WTC11 (cell line): Measurements from ENCODE around the gene TMEM59L.

Source experiments
- CREB1 ChIP-seq: sonication (generic); formaldehyde crosslinking; IDR thresholded peaks from 2 replicates; pipeline ENCODE4 v1.8.0; 2023; ENCODE audit warnings: mild to moderate bottlenecking, missing genetic modification reagents
- FOXJ3 ChIP-seq: sonication (generic); formaldehyde crosslinking; IDR thresholded peaks from 2 replicates; pipeline ENCODE4 v1.9.0; 2021; ENCODE audit warnings: missing genetic modification reagents, mild to moderate bottlenecking, borderline replicate concordance
- GTF2I ChIP-seq: fragments of 250-450 bp; sonication (Bioruptor Pico); conservative IDR thresholded peaks from 2 replicates; pipeline ENCODE4 v1.4.0; 2021; ENCODE audit warnings: mild to moderate bottlenecking
- NFYB ChIP-seq: sonication (generic); formaldehyde crosslinking; conservative IDR thresholded peaks from 2 replicates; pipeline ENCODE4 v1.8.0; 2022; ENCODE audit warnings: low read depth, missing genetic modification reagents
- TCF7 ChIP-seq: sonication (generic); formaldehyde crosslinking; IDR thresholded peaks from 2 replicates; pipeline ENCODE4 v1.8.0; 2022; ENCODE audit warnings: mild to moderate bottlenecking, low read depth, missing genetic modification reagents, moderate library complexity
- TEAD4 ChIP-seq: sonication (generic); formaldehyde crosslinking; IDR thresholded peaks from 2 replicates; pipeline ENCODE4 v1.8.0; 2022; ENCODE audit warnings: mild to moderate bottlenecking, missing genetic modification reagents
- TP53 ChIP-seq: sonication (generic); formaldehyde crosslinking; IDR thresholded peaks from 2 replicates; pipeline ENCODE4 v1.8.1; 2023; ENCODE audit warnings: mild to moderate bottlenecking, missing genetic modification reagents
- ZNF121 ChIP-seq: sonication (generic); formaldehyde crosslinking; IDR thresholded peaks from 2 replicates; pipeline ENCODE4 v1.8.0; 2023; ENCODE audit warnings: missing genetic modification reagents
- ZNF416 ChIP-seq: fragments of 250-450 bp; sonication (Bioruptor Pico); IDR thresholded peaks from 2 replicates; pipeline ENCODE4 v1.9.0; 2021; ENCODE audit warnings: mild to moderate bottlenecking, inconsistent platforms
- TF ChIP-seq, protein P1 (sequence below): fragments of 200-600 bp; IDR thresholded peaks from 2 replicates; pipeline ENCODE4 v1.8.0; 2022; ENCODE audit warnings: antibody characterized with exemption
- TF ChIP-seq, protein P2 (sequence below): sonication (generic); formaldehyde crosslinking; conservative IDR thresholded peaks from 2 replicates; pipeline ENCODE4 v1.8.1; 2023; ENCODE audit warnings: mild to moderate bottlenecking, low read depth, missing genetic modification reagents, moderate library complexity
- TF ChIP-seq, protein P3 (sequence below): sonication (generic); formaldehyde crosslinking; IDR thresholded peaks from 2 replicates; pipeline ENCODE4 v1.8.1; 2022; ENCODE audit warnings: mild to moderate bottlenecking, missing genetic modification reagents, moderate library complexity, borderline replicate concordance
- TF ChIP-seq, protein P4 (sequence below): sonication (generic); formaldehyde crosslinking; IDR thresholded peaks from 2 replicates; pipeline ENCODE4 v1.8.1; 2023; ENCODE audit warnings: mild to moderate bottlenecking, missing genetic modification reagents, borderline replicate concordance
- TF ChIP-seq, protein P5 (sequence below): sonication (generic); formaldehyde crosslinking; IDR thresholded peaks from 2 replicates; pipeline ENCODE4 v1.8.0; 2022; ENCODE audit warnings: mild to moderate bottlenecking, missing genetic modification reagents

DNA sequence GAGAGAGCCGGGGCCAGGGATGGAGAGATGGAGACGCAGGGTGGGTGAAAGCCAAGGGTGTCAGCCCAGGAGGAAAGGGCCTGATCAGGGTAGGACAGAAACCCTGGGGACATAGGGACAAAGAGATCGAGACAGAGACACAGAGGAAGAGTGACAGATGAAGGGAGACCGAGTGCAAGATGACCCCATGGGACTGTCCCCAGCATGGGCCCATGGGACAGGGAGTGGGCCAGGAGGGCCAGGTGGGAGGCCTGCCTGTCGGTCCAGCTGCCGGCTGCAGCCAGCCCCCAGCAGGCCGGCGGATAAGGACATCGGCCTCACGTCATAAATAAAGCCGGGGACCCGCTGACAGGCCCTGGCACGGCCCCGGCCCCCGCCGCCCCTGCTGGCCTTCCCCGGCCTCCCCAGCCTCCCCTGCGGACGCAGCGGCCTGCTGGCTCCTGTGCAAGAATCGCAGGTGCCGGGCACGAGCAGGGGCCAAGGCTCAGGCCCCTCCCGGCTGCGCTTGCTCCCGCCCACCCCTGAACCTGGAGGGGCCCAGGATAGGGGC lies 17.8 kb upstream of the TMEM59L start:
- no peak for TF ChIP-seq TEAD4 (CRISPR knock-in tag)
- TF ChIP-seq GTF2I (CRISPR knock-in tag) = no peak
- TF ChIP-seq, protein P1, sequence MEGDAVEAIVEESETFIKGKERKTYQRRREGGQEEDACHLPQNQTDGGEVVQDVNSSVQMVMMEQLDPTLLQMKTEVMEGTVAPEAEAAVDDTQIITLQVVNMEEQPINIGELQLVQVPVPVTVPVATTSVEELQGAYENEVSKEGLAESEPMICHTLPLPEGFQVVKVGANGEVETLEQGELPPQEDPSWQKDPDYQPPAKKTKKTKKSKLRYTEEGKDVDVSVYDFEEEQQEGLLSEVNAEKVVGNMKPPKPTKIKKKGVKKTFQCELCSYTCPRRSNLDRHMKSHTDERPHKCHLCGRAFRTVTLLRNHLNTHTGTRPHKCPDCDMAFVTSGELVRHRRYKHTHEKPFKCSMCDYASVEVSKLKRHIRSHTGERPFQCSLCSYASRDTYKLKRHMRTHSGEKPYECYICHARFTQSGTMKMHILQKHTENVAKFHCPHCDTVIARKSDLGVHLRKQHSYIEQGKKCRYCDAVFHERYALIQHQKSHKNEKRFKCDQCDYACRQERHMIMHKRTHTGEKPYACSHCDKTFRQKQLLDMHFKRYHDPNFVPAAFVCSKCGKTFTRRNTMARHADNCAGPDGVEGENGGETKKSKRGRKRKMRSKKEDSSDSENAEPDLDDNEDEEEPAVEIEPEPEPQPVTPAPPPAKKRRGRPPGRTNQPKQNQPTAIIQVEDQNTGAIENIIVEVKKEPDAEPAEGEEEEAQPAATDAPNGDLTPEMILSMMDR = no peak
- no peak for TF ChIP-seq TP53 (CRISPR knock-in tag)
- TF ChIP-seq ZNF121 (CRISPR knock-in tag) = no peak
- TF ChIP-seq ZNF416 = no peak
- no peak for TF ChIP-seq CREB1 (CRISPR knock-in tag)
- TF ChIP-seq FOXJ3 (CRISPR knock-in tag) = no peak
- TF ChIP-seq, protein P2, sequence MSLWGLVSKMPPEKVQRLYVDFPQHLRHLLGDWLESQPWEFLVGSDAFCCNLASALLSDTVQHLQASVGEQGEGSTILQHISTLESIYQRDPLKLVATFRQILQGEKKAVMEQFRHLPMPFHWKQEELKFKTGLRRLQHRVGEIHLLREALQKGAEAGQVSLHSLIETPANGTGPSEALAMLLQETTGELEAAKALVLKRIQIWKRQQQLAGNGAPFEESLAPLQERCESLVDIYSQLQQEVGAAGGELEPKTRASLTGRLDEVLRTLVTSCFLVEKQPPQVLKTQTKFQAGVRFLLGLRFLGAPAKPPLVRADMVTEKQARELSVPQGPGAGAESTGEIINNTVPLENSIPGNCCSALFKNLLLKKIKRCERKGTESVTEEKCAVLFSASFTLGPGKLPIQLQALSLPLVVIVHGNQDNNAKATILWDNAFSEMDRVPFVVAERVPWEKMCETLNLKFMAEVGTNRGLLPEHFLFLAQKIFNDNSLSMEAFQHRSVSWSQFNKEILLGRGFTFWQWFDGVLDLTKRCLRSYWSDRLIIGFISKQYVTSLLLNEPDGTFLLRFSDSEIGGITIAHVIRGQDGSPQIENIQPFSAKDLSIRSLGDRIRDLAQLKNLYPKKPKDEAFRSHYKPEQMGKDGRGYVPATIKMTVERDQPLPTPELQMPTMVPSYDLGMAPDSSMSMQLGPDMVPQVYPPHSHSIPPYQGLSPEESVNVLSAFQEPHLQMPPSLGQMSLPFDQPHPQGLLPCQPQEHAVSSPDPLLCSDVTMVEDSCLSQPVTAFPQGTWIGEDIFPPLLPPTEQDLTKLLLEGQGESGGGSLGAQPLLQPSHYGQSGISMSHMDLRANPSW (CRISPR knock-in tag) = no peak
- no peak for TF ChIP-seq TCF7
- TF ChIP-seq, protein P3, sequence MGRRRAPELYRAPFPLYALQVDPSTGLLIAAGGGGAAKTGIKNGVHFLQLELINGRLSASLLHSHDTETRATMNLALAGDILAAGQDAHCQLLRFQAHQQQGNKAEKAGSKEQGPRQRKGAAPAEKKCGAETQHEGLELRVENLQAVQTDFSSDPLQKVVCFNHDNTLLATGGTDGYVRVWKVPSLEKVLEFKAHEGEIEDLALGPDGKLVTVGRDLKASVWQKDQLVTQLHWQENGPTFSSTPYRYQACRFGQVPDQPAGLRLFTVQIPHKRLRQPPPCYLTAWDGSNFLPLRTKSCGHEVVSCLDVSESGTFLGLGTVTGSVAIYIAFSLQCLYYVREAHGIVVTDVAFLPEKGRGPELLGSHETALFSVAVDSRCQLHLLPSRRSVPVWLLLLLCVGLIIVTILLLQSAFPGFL (CRISPR knock-in tag) = no peak
- TF ChIP-seq, protein P4, sequence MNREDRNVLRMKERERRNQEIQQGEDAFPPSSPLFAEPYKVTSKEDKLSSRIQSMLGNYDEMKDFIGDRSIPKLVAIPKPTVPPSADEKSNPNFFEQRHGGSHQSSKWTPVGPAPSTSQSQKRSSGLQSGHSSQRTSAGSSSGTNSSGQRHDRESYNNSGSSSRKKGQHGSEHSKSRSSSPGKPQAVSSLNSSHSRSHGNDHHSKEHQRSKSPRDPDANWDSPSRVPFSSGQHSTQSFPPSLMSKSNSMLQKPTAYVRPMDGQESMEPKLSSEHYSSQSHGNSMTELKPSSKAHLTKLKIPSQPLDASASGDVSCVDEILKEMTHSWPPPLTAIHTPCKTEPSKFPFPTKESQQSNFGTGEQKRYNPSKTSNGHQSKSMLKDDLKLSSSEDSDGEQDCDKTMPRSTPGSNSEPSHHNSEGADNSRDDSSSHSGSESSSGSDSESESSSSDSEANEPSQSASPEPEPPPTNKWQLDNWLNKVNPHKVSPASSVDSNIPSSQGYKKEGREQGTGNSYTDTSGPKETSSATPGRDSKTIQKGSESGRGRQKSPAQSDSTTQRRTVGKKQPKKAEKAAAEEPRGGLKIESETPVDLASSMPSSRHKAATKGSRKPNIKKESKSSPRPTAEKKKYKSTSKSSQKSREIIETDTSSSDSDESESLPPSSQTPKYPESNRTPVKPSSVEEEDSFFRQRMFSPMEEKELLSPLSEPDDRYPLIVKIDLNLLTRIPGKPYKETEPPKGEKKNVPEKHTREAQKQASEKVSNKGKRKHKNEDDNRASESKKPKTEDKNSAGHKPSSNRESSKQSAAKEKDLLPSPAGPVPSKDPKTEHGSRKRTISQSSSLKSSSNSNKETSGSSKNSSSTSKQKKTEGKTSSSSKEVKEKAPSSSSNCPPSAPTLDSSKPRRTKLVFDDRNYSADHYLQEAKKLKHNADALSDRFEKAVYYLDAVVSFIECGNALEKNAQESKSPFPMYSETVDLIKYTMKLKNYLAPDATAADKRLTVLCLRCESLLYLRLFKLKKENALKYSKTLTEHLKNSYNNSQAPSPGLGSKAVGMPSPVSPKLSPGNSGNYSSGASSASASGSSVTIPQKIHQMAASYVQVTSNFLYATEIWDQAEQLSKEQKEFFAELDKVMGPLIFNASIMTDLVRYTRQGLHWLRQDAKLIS (CRISPR knock-in tag) = no peak
- no peak for TF ChIP-seq NFYB (CRISPR knock-in tag)
- TF ChIP-seq, protein P5, sequence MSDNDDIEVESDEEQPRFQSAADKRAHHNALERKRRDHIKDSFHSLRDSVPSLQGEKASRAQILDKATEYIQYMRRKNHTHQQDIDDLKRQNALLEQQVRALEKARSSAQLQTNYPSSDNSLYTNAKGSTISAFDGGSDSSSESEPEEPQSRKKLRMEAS (CRISPR knock-in tag) = no peak
